Measurements from ENCODE around the gene SLC30A4. TPM values are rescaled to one million over a fixed set of nuclear protein-coding genes. Genes with fewer than 3 reads are reported as not detected.

Gene SLC30A4, protein sequence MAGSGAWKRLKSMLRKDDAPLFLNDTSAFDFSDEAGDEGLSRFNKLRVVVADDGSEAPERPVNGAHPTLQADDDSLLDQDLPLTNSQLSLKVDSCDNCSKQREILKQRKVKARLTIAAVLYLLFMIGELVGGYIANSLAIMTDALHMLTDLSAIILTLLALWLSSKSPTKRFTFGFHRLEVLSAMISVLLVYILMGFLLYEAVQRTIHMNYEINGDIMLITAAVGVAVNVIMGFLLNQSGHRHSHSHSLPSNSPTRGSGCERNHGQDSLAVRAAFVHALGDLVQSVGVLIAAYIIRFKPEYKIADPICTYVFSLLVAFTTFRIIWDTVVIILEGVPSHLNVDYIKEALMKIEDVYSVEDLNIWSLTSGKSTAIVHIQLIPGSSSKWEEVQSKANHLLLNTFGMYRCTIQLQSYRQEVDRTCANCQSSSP
- total RNA-seq (1 to 10 TPM; 4.6 to 5.6 (median 5.3) TPM), polyA plus RNA-seq (2.7 TPM)
- long read RNA-seq, donor 1, full-length matches to known transcripts = 3 of 11 reads
- long read RNA-seq, donor 1, partial matches to known transcripts = 4 of 11 reads
- long read RNA-seq, donor 1, other reads (novel, unspliced or antisense) = 4 of 11 reads
- long read RNA-seq, donor 2, full-length matches to known transcripts = 1 of 1 reads
- long read RNA-seq, donor 2, partial matches to known transcripts = 0 of 1 reads
- long read RNA-seq, donor 2, other reads (novel, unspliced or antisense) = 0 of 1 reads
- long read RNA-seq, donor 3, full-length matches to known transcripts = 2 of 17 reads
- long read RNA-seq, donor 3, partial matches to known transcripts = 5 of 17 reads
- long read RNA-seq, donor 3, other reads (novel, unspliced or antisense) = 10 of 17 reads
- long read RNA-seq, donor 4, partial matches to known transcripts = 1 of 2 reads
- long read RNA-seq, donor 4, other reads (novel, unspliced or antisense) = 1 of 2 reads

GRCh38 chr15:45522328-45523165 lies at the start of gene SLC30A4:
SLC30A4 (minus strand) TSS chr15:45522755; CDS start chr15:45522354, 401 bp downstream.
- peaks cover 2% of the 10 kb centered on the region for H3K4me1 ChIP-seq (ENCODE audit: control insufficient read depth, insufficient read depth, low read length)
- intact Hi-C loops (cut with DNase I) = loop anchor here in 3 of 4 donors (5.0 to 10.0 kb wide), 3 partner anchors 62 to 92 kb away; partner anchors contain the start of gene BLOC1S6 (in 2 of the 3)
- H3K27me3 ChIP-seq (ENCODE audit: control insufficient read depth, insufficient read depth) = no peaks in the 10 kb centered on the region
- WGBS = under 1% methylated on average over 106 of the region's 106 CpGs
- DNase-seq = peak; percentile 79 to 92 (median 91)
- peak within 1 kb of the TSS; percentile 85 for H3K27ac ChIP-seq (ENCODE audit: low read length)
- H3K9me3 ChIP-seq (ENCODE audit: control insufficient read depth, low read length) = no peaks in the 10 kb centered on the region
- H3K4me3 ChIP-seq (ENCODE audit: low read length) = peak within 1 kb of the TSS; percentile 92
- peak; percentile 98 for ATAC-seq

DNA sequence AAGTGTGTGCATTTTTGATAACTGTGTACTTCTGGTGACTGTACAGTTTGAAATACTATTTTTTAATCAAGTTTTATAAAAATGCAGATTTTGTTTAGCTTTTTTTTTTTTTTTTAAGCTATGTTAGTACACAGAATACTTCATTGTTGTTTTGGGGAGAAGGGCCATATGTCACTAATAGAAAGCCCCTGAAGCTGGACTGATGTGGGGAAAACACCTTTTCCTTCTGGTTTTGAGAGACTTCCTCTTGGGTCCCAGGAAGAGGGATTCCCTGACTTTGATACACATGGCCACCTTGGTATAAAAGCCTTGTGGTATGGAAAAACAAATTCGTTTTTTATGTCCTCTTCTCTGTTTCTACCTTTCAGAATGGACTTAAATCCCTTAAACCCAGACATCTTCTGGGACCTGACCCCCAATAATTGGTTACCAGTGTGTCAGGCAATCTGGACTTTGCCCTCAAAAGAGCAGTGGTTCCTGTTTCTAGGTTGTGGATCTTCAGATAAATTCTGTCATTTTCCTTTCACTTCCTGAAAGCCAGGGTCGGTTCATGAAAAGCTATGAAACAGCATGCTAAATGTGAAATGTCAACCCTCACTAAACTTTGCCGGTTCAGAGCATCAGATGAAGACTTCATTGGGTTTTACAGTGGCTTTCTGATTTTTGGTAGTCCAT lies 33.5 kb upstream of the SLC30A4 start:
- intact Hi-C loops (cut with DNase I) = no loop called here

GRCh38 chr15:45551676-45552075 lies 29.1 kb upstream of the SLC30A4 start:
- intact Hi-C loops (cut with DNase I) = no loop called here
- Histone ChIP-seq H3K27me3 (ENCODE audit: control insufficient read depth, insufficient read depth) (no peaks in the 10 kb centered on the region), H3K27ac (ENCODE audit: low read length) (no peak overlapping the region), H3K9me3 (ENCODE audit: control insufficient read depth, low read length) (no peaks in the 10 kb centered on the region), H3K4me1 (ENCODE audit: control insufficient read depth, insufficient read depth, low read length) (no peaks in the 10 kb centered on the region), H3K4me3 (ENCODE audit: low read length) (no peak overlapping the region)
- WGBS = 67% methylated on average over 3 of the region's 3 CpGs
- DNase-seq (no peak), ATAC-seq (no peak)

More for the DNA sequence above, 33.5 kb upstream of the SLC30A4 start:
- Histone ChIP-seq H3K27me3 (ENCODE audit: control insufficient read depth, insufficient read depth) (no peaks in the 10 kb centered on the region), H3K27ac (ENCODE audit: low read length) (no peak overlapping the region), H3K4me1 (ENCODE audit: control insufficient read depth, insufficient read depth, low read length) (no peaks in the 10 kb centered on the region), H3K9me3 (ENCODE audit: control insufficient read depth, low read length) (no peaks in the 10 kb centered on the region), H3K4me3 (ENCODE audit: low read length) (no peak overlapping the region)
- no peak for ATAC-seq
- no peak for DNase-seq
- WGBS = 46% methylated on average over 3 of the region's 3 CpGs

DNA sequence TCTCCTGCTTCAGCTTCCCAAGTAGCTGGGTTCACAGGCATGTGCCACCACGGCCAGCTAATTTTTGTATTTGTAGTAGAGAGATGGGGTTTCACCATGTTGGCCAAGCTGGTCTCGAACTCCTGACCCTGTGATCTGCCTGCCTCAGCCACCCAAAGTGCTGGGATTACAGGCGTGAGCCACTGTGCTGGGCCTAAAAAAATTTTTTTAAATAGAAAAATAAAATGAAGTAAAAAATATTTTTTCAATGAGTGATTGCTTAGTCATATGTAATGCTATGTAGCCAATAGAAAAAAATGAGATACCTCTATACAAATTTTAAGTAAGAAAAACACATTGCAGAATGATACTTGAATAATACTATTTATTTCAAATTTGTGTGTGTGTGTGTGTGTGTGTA lies 27.9 kb upstream of the SLC30A4 start:
- intact Hi-C loops (cut with DNase I) = no loop called here
- WGBS = 87% methylated on average over 3 of the region's 3 CpGs
- Histone ChIP-seq H3K4me1 (ENCODE audit: control insufficient read depth, insufficient read depth, low read length) (no peaks in the 10 kb centered on the region), H3K9me3 (ENCODE audit: control insufficient read depth, low read length) (no peaks in the 10 kb centered on the region), H3K27me3 (ENCODE audit: control insufficient read depth, insufficient read depth) (no peaks in the 10 kb centered on the region), H3K27ac (ENCODE audit: low read length) (no peak overlapping the region), H3K4me3 (ENCODE audit: low read length) (no peak overlapping the region)
- DNase-seq (no peak), ATAC-seq (no peak)

DNA sequence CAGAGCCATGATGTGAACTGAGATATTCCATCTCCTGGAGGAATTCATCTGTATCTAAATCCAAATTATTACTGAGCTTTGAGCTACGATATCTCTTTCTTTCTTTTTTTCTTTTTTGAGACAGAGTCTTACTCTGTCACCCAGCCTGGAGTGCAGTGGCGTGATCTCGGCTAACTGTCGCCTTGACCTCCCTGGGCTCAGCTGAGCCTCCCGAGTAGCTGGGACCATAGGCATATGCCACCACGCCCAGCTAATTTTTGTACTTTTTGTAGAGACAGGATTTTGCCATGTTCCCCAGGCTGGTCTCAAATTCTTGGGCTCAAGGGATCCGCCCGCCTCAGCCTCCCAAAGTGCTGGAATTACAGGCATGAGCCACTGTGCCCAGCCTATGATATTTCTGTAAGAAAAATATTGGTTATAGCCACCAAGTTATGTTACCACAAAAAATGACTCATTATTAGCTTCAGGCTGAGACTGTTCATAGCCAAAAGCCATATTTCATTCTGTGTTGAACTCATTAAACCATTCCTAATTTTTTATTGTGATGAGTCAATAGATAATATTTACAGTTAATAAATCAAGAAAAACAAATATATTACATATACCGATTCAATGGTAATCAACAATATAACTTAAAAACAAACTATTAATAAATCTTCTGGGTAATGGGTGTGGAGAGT lies 27.1 kb upstream of the SLC30A4 start:
- Histone ChIP-seq H3K4me3 (ENCODE audit: low read length) (no peak overlapping the region), H3K27ac (ENCODE audit: low read length) (no peak overlapping the region), H3K27me3 (ENCODE audit: control insufficient read depth, insufficient read depth) (no peaks in the 10 kb centered on the region), H3K9me3 (ENCODE audit: control insufficient read depth, low read length) (no peaks in the 10 kb centered on the region), H3K4me1 (ENCODE audit: control insufficient read depth, insufficient read depth, low read length) (no peaks in the 10 kb centered on the region)
- ATAC-seq = no peak
- intact Hi-C loops (cut with DNase I) = no loop called here
- WGBS = 88% methylated on average over 9 of the region's 9 CpGs
- no peak for DNase-seq

GRCh38 chr15:45548753-45549520 lies 26.4 kb upstream of the SLC30A4 start:
- DNase-seq = no peak
- 82% methylated on average over 17 of the region's 17 CpGs for WGBS
- H3K4me1 ChIP-seq (ENCODE audit: control insufficient read depth, insufficient read depth, low read length) = no peaks in the 10 kb centered on the region
- intact Hi-C loops (cut with DNase I) = no loop called here
- no peak for ATAC-seq
- H3K27me3 ChIP-seq (ENCODE audit: control insufficient read depth, insufficient read depth) = no peaks in the 10 kb centered on the region
- no peak overlapping the region for H3K27ac ChIP-seq (ENCODE audit: low read length)
- no peaks in the 10 kb centered on the region for H3K9me3 ChIP-seq (ENCODE audit: control insufficient read depth, low read length)
- no peak overlapping the region for H3K4me3 ChIP-seq (ENCODE audit: low read length)

DNA sequence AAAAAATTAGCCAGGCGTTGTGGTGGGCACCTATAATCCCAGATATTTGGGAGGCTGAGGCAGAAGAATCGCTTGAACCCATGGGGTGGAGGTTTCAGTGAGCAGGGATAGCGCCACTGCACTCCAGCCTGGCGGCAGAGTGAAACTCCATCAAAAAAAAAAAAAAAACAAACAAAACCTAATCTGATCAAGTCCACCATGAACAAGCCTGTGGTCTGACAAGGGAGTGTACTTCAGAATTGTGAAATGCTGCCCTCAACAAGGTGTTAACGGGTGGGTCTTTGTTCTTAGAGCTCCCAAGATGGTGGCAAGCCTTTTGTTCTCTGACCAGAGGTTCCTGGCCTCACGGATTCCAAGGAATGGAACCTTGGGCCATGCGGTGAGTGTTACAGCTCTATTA lies 24.2 kb upstream of the SLC30A4 start:
- no peak for ATAC-seq
- 90% methylated on average over 7 of the region's 7 CpGs for WGBS
- no peak overlapping the region for H3K27ac ChIP-seq (ENCODE audit: low read length)
- H3K9me3 ChIP-seq (ENCODE audit: control insufficient read depth, low read length) = no peaks in the 10 kb centered on the region
- intact Hi-C loops (cut with DNase I) = no loop called here
- H3K27me3 ChIP-seq (ENCODE audit: control insufficient read depth, insufficient read depth) = no peaks in the 10 kb centered on the region
- no peak overlapping the region for H3K4me3 ChIP-seq (ENCODE audit: low read length)
- DNase-seq = no peak
- no peaks in the 10 kb centered on the region for H3K4me1 ChIP-seq (ENCODE audit: control insufficient read depth, insufficient read depth, low read length)

DNA sequence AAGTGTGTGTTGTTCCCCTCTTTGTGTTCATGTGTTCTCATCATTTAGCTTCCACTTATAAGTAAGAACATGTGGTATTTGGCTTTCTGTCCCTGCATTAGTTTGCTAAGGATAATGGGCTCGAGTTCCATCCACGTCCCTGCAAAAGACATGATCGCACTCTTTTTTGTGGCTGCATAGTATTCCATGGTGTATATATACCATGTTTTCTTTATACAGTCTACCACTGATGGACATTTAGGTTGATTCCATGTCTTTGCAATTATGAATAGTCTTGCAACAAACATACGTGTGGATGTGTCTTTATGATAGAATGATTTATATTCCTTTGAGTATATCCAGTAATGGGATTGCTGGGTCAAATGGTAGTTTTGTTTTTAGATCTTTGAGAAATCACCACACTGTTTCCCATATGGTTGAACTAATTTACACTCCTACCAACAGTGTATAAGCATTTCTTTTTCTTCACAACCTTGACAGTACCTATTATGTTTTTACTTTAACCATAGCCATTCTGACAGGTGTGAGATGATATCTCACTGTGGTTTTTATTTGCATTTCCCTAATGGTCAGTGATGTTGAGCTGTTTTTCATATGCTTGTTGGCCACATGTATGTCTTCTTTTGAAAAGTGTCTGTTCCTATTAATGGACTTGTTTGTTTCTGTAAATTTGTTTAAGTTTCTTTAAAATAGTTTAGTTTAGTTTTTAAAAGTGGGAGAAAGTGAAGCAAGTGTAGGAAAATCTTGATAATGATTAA lies 21.9 kb upstream of the SLC30A4 start:
- Histone ChIP-seq H3K4me1 (ENCODE audit: control insufficient read depth, insufficient read depth, low read length) (no peaks in the 10 kb centered on the region), H3K4me3 (ENCODE audit: low read length) (no peak overlapping the region), H3K27me3 (ENCODE audit: control insufficient read depth, insufficient read depth) (no peaks in the 10 kb centered on the region), H3K27ac (ENCODE audit: low read length) (no peak overlapping the region), H3K9me3 (ENCODE audit: control insufficient read depth, low read length) (no peaks in the 10 kb centered on the region)
- ATAC-seq = no peak
- intact Hi-C loops (cut with DNase I) = no loop called here
- 88% methylated on average over 4 of the region's 4 CpGs for WGBS
- DNase-seq = no peak

- intact Hi-C loops (cut with DNase I) = no loop called here
- Histone ChIP-seq H3K4me1 (ENCODE audit: control insufficient read depth, insufficient read depth, low read length) (no peaks in the 10 kb centered on the region), H3K4me3 (ENCODE audit: low read length) (no peak overlapping the region), H3K9me3 (ENCODE audit: control insufficient read depth, low read length) (no peaks in the 10 kb centered on the region), H3K27me3 (ENCODE audit: control insufficient read depth, insufficient read depth) (no peaks in the 10 kb centered on the region), H3K27ac (ENCODE audit: low read length) (no peak overlapping the region)
- ATAC-seq (no peak), DNase-seq (no peak)
- WGBS = 81% methylated on average over 3 of the region's 3 CpGs
Observed at GRCh38 chr15:45543051-45543450, 20.5 kb upstream of the SLC30A4 start.
